ENCODE measurements around the gene DLGAP1.

DNA sequence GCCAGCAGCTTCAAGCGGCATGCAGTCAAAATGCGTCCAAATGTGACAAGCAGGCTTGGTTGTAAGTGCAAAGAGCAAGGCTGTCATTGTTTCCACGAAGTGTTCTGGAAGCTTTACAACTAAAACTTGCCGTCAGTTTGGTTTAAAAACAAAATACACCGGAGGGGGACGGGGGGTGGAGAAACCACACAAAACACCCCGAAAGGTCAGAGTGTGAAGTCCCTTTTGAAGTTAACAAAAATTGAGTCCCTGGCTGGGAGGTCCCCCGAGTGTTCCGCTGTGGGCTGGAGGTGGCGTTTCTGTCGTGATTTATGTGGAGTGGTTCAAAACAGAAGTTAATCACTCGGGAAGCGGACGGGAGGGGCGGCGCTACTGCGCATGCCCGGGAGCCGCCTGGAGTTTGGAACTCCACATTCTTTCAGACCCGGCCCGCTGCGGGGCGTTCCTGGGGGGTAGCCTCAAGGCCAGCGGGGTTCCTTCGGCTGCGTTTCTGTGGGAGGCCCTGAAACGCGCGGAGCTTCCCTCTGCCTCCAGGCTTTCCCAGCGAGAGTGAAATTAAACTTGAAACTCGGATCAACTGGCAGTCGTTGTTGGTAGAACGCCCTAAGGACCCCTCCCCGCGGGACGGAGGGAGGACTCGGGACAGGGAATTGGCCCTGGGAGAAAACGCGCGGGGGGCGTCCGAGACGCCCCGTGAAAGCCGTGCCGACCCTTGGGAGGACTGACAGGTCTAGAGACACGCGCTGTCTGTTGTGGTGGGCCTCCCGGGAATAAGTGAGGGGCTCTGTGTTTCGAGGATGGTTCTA, 1003.7 kb downstream of the DLGAP1 start:
- TF ChIP-seq, protein P1, sequence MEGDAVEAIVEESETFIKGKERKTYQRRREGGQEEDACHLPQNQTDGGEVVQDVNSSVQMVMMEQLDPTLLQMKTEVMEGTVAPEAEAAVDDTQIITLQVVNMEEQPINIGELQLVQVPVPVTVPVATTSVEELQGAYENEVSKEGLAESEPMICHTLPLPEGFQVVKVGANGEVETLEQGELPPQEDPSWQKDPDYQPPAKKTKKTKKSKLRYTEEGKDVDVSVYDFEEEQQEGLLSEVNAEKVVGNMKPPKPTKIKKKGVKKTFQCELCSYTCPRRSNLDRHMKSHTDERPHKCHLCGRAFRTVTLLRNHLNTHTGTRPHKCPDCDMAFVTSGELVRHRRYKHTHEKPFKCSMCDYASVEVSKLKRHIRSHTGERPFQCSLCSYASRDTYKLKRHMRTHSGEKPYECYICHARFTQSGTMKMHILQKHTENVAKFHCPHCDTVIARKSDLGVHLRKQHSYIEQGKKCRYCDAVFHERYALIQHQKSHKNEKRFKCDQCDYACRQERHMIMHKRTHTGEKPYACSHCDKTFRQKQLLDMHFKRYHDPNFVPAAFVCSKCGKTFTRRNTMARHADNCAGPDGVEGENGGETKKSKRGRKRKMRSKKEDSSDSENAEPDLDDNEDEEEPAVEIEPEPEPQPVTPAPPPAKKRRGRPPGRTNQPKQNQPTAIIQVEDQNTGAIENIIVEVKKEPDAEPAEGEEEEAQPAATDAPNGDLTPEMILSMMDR (IDR thresholded peaks at IDR 0.05 in 8 of 11, conservative IDR thresholded peaks at IDR 0.05 in 3 of 11) = no peak
- TF ChIP-seq POLR2AphosphoS5 (IDR thresholded peaks at IDR 0.05) (peak; percentile 91 to 95 (median 91)), POLR2A (IDR thresholded peaks at IDR 0.05) (peak in 2 of 3 donors; percentile 15 to 90)

Data from spleen (tissue), 7 donors.